ENCODE results near the gene STXBP6.
"Not testable (repeated sequence)": the region's sequence is repeated elsewhere in the genome, so short reads cannot be mapped to it uniquely, and the experiment has no call there.

The STXBP6 gene

GRCh38 chr14:24954037-24954699, 95.8 kb downstream of the STXBP6 start:
- no peak for ATAC-seq
- DNase-seq = no peak
- H3K4me3 Mint-ChIP-seq = no peak overlapping the region
- H3K27ac Mint-ChIP-seq = no peak overlapping the region
- H3K36me3 Mint-ChIP-seq (ENCODE audit: low read depth) = no peaks in the 10 kb centered on the region
- H3K9me3 Mint-ChIP-seq = no peaks in the 10 kb centered on the region
- no peaks in the 10 kb centered on the region for H3K4me1 Mint-ChIP-seq
- peaks cover 6% of the 10 kb centered on the region for H3K27me3 Mint-ChIP-seq

- DNase-seq = no peak
- ATAC-seq = no peak
- Mint-ChIP-seq H3K9me3 (no peaks in the 10 kb centered on the region), H3K4me1 (no peaks in the 10 kb centered on the region), H3K27me3 (peaks cover 2% of the 10 kb centered on the region), H3K27ac (no peak overlapping the region), H3K4me3 (no peak overlapping the region), H3K36me3 (ENCODE audit: low read depth) (no peaks in the 10 kb centered on the region)
These were observed 96.9 kb downstream of the STXBP6 start for GRCh38 chr14:24952851-24953666.

- Mint-ChIP-seq H3K27ac (no peak overlapping the region), H3K27me3 (peaks cover 6% of the 10 kb centered on the region), H3K36me3 (ENCODE audit: low read depth) (no peaks in the 10 kb centered on the region), H3K4me1 (no peaks in the 10 kb centered on the region), H3K4me3 (no peak overlapping the region), H3K9me3 (no peaks in the 10 kb centered on the region)
- DNase-seq (no peak), ATAC-seq (no peak)
These were observed 101.6 kb downstream of the STXBP6 start for GRCh38 chr14:24948261-24948847.

- no peaks in the 10 kb centered on the region for H3K36me3 Mint-ChIP-seq (ENCODE audit: low read depth)
- DNase-seq (no peak), ATAC-seq (no peak)
- no peaks in the 10 kb centered on the region for H3K9me3 Mint-ChIP-seq
- no peak overlapping the region for H3K27ac Mint-ChIP-seq
- H3K4me1 Mint-ChIP-seq = no peaks in the 10 kb centered on the region
- H3K27me3 Mint-ChIP-seq = peaks cover 6% of the 10 kb centered on the region
- no peak overlapping the region for H3K4me3 Mint-ChIP-seq
These were observed 102.8 kb downstream of the STXBP6 start for GRCh38 chr14:24947131-24947530.

GRCh38 chr14:24944800-24945199, 105.1 kb downstream of the STXBP6 start:
- Mint-ChIP-seq H3K27me3 (peaks cover 6% of the 10 kb centered on the region), H3K9me3 (no peaks in the 10 kb centered on the region), H3K4me3 (no peak overlapping the region), H3K4me1 (no peaks in the 10 kb centered on the region), H3K27ac (no peak overlapping the region), H3K36me3 (ENCODE audit: low read depth) (no peaks in the 10 kb centered on the region)
- no peak for ATAC-seq
- no peak for DNase-seq

- no peaks in the 10 kb centered on the region for H3K9me3 Mint-ChIP-seq
- no peaks in the 10 kb centered on the region for H3K4me1 Mint-ChIP-seq
- peaks cover 6% of the 10 kb centered on the region for H3K27me3 Mint-ChIP-seq
- no peak for ATAC-seq
- H3K27ac Mint-ChIP-seq = no peak overlapping the region
- H3K4me3 Mint-ChIP-seq = no peak overlapping the region
- H3K36me3 Mint-ChIP-seq (ENCODE audit: low read depth) = no peaks in the 10 kb centered on the region
- DNase-seq = no peak
These were observed 106.9 kb downstream of the STXBP6 start for GRCh38 chr14:24943024-24943423.

- ATAC-seq = no peak
These were observed 108.2 kb downstream of the STXBP6 start for GRCh38 chr14:24941719-24942118.

GRCh38 chr14:24940213-24940783, 109.6 kb downstream of the STXBP6 start:
- H3K4me3 Mint-ChIP-seq = no peak overlapping the region
- H3K4me1 Mint-ChIP-seq = no peaks in the 10 kb centered on the region
- H3K36me3 Mint-ChIP-seq (ENCODE audit: low read depth) = no peaks in the 10 kb centered on the region
- H3K27me3 Mint-ChIP-seq = peaks cover 2% of the 10 kb centered on the region
- no peaks in the 10 kb centered on the region for H3K9me3 Mint-ChIP-seq
- no peak overlapping the region for H3K27ac Mint-ChIP-seq
- no peak for ATAC-seq
- no peak for DNase-seq

More at GRCh38 chr14:24941719-24942118, 108.2 kb downstream of the STXBP6 start:
- Mint-ChIP-seq H3K4me3 (no peak overlapping the region), H3K36me3 (ENCODE audit: low read depth) (no peaks in the 10 kb centered on the region), H3K27ac (no peak overlapping the region), H3K9me3 (no peaks in the 10 kb centered on the region), H3K27me3 (peaks cover 2% of the 10 kb centered on the region), H3K4me1 (no peaks in the 10 kb centered on the region)
- DNase-seq = no peak

- no peak for DNase-seq
- Mint-ChIP-seq H3K27ac (no peak overlapping the region), H3K36me3 (ENCODE audit: low read depth) (no peaks in the 10 kb centered on the region), H3K27me3 (peaks cover 2% of the 10 kb centered on the region), H3K9me3 (no peaks in the 10 kb centered on the region), H3K4me1 (no peaks in the 10 kb centered on the region), H3K4me3 (no peak overlapping the region)
- ATAC-seq = no peak
These were observed 111.4 kb downstream of the STXBP6 start for GRCh38 chr14:24938593-24938992.

GRCh38 chr14:24937300-24937699, 112.6 kb downstream of the STXBP6 start:
- Mint-ChIP-seq H3K27me3 (peaks cover 7% of the 10 kb centered on the region), H3K4me3 (no peak overlapping the region), H3K27ac (no peak overlapping the region), H3K36me3 (ENCODE audit: low read depth) (no peaks in the 10 kb centered on the region), H3K9me3 (no peaks in the 10 kb centered on the region), H3K4me1 (no peaks in the 10 kb centered on the region)
- ATAC-seq (no peak), DNase-seq (no peak)

GRCh38 chr14:24936773-24937172, 113.2 kb downstream of the STXBP6 start:
- not testable (repeated sequence) for H3K27ac Mint-ChIP-seq; H3K9me3 Mint-ChIP-seq; ATAC-seq; H3K4me1 Mint-ChIP-seq; DNase-seq; H3K27me3 Mint-ChIP-seq; H3K4me3 Mint-ChIP-seq; H3K36me3 Mint-ChIP-seq (ENCODE audit: low read depth)

GRCh38 chr14:24935796-24936195, 114.2 kb downstream of the STXBP6 start:
- DNase-seq = no peak
- no peak for ATAC-seq
- no peaks in the 10 kb centered on the region for H3K4me1 Mint-ChIP-seq
- H3K36me3 Mint-ChIP-seq (ENCODE audit: low read depth) = no peaks in the 10 kb centered on the region
- H3K4me3 Mint-ChIP-seq = no peak overlapping the region
- H3K27me3 Mint-ChIP-seq = peaks cover 12% of the 10 kb centered on the region
- no peak overlapping the region for H3K27ac Mint-ChIP-seq
- no peaks in the 10 kb centered on the region for H3K9me3 Mint-ChIP-seq

GRCh38 chr14:24928386-24928900, 121.5 kb downstream of the STXBP6 start:
- Mint-ChIP-seq H3K36me3 (ENCODE audit: low read depth) (no peaks in the 10 kb centered on the region), H3K4me1 (no peaks in the 10 kb centered on the region), H3K9me3 (no peaks in the 10 kb centered on the region), H3K27ac (no peak overlapping the region), H3K27me3 (peaks cover 15% of the 10 kb centered on the region), H3K4me3 (no peak overlapping the region)
- no peak for ATAC-seq
- DNase-seq = no peak

GRCh38 chr14:24927809-24928208, 122.1 kb downstream of the STXBP6 start:
- peaks cover 14% of the 10 kb centered on the region for H3K27me3 Mint-ChIP-seq
- H3K4me3 Mint-ChIP-seq = no peak overlapping the region
- no peaks in the 10 kb centered on the region for H3K9me3 Mint-ChIP-seq
- no peaks in the 10 kb centered on the region for H3K36me3 Mint-ChIP-seq (ENCODE audit: low read depth)
- no peak overlapping the region for H3K27ac Mint-ChIP-seq
- ATAC-seq (no peak), DNase-seq (no peak)
- H3K4me1 Mint-ChIP-seq = no peaks in the 10 kb centered on the region

Measured in activated naive CD8-positive, alpha-beta T cell treated with anti-CD3 and anti-CD28 coated beads, Interleukin-2, amount 50 U/mL, for 24 hours (primary cell).